Neural cell (in vitro differentiated cells): Measurements from ENCODE around the gene UMPS.

Experiments used
- CTCF ChIP-seq: fragments of 450-650 bp; IDR thresholded peaks from 2 replicates; pipeline ENCODE4 v1.5.1; 2014; ENCODE audit warnings: antibody characterized with exemption, mild to moderate bottlenecking, moderate library complexity; ENCODE audit not compliant: poor library complexity, severe bottlenecking
- EP300 ChIP-seq: fragments of 450-650 bp; conservative IDR thresholded peaks from 2 replicates; pipeline ENCODE4 v1.6.1; 2014; ENCODE audit warnings: antibody characterized with exemption, mild to moderate bottlenecking, moderate library complexity; ENCODE audit not compliant: poor library complexity, severe bottlenecking
- EZH2 ChIP-seq: fragments of 200-600, 300-800 bp; shearing (Covaris generic), sonication (generic); IDR thresholded peaks from 2 replicates; pipeline ENCODE4 v1.6.1; 2014; ENCODE audit warnings: antibody characterized with exemption, low read length, borderline replicate concordance, mild to moderate bottlenecking; ENCODE audit not compliant: insufficient read depth, poor library complexity, severe bottlenecking
- POLR2AphosphoS5 ChIP-seq: IDR thresholded peaks from 2 replicates; pipeline ENCODE4 v1.6.1; 2012
- RAD21 ChIP-seq: fragments of 450-650 bp; conservative IDR thresholded peaks from 2 replicates; pipeline ENCODE4 v1.6.1; 2014; ENCODE audit warnings: antibody characterized with exemption, mild to moderate bottlenecking, moderate library complexity
- TAF1 ChIP-seq: IDR thresholded peaks from 2 replicates; pipeline ENCODE4 v1.6.1; 2012; ENCODE audit warnings: low read depth

- TF ChIP-seq RAD21 (no peak), CTCF (no peak), POLR2AphosphoS5 (no peak), EP300 (no peak), EZH2 (no peak), TAF1 (no peak)
These were observed 33.0 kb upstream of the UMPS start for GRCh38 chr3:124697302-124697701.
